Stimulated activated naive CD8-positive, alpha-beta T cell treated with anti-CD3 and anti-CD28 coated beads, Interleukin-15, Interleukin-2, amounts not matched to agents 100 ng/mL and 50 ng/mL, for 24 hours (primary cell): ENCODE data around the gene NMUR2.

Experiments used
- H3K27ac Mint-ChIP-seq: one replicate; pipeline ENCODE4 v1.8.0; 2021; ENCODE audit warnings: mild to moderate bottlenecking, mixed read lengths
- H3K27me3 Mint-ChIP-seq: one replicate; pipeline ENCODE4 v1.8.0; 2021; ENCODE audit warnings: mixed read lengths
- H3K36me3 Mint-ChIP-seq: one replicate; pipeline ENCODE4 v1.8.0; 2021; ENCODE audit warnings: low read depth, mixed read lengths
- H3K4me1 Mint-ChIP-seq: one replicate; pipeline ENCODE4 v1.8.0; 2021; ENCODE audit warnings: low read depth, mixed read lengths
- H3K4me3 Mint-ChIP-seq: one replicate; pipeline ENCODE4 v1.8.0; 2021; ENCODE audit warnings: mild to moderate bottlenecking, mixed read lengths
- H3K9me3 Mint-ChIP-seq: one replicate; pipeline ENCODE4 v1.8.0; 2021; ENCODE audit warnings: mixed read lengths

The NMUR2 gene

DNA sequence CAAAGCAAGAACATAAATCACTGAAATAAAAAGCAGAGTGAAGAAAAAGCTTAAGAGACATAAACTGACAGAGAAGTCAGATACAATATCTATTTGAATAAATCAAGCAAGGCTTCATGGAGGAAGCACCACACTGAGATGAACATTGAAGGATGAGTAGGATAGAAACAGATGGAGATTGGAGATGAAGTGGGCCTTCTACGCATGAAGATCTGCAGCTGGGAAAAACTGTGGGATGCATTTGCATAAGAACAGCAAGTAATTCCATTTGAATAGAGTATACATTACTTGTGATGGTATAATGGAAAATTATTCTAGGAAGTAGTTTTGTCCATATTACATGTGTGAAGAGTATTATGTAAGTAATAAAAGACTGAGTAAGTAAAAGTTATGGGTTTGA lies 16.5 kb downstream of the NMUR2 start:
- Mint-ChIP-seq H3K27me3 (no peaks in the 10 kb centered on the region), H3K9me3 (peaks cover 5% of the 10 kb centered on the region), H3K27ac (no peak overlapping the region), H3K36me3 (no peaks in the 10 kb centered on the region), H3K4me1 (no peaks in the 10 kb centered on the region), H3K4me3 (no peak overlapping the region)

DNA sequence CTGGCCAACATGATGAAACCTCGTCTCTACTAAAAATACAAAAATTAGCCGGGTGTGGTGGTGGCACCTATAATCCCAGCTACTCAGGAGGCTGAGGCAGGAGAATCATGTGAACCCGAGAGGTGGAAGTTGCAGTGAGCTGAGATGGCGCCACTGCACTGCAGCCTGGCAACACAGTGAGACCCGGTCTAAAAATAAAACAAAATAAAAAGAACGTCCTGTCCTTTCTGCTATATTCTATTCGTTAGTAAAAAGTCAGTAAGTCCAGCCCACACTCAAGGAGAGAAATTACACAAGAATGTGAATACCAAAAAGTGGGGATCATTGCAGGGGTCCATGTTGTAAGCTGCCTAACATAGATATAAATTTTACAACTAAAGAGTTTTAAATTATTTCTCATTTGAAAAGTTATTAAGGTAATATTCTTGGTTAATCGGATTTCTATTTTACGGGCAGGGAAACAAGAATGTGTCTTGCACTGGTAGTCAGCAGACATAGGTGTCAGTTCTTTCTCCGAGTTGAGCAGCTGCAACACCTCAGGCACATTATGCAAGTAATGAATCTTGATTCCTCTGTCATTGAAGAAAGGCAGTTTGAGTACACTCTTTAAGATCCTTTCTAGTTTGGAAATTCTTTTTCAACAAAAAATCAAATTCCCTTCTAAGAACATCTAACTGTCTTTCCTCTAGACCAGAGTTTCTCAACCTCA lies 24.5 kb downstream of the NMUR2 start:
- Mint-ChIP-seq H3K27me3 (no peaks in the 10 kb centered on the region), H3K4me3 (no peak overlapping the region), H3K9me3 (no peaks in the 10 kb centered on the region), H3K36me3 (no peaks in the 10 kb centered on the region), H3K27ac (no peak overlapping the region), H3K4me1 (no peaks in the 10 kb centered on the region)

DNA sequence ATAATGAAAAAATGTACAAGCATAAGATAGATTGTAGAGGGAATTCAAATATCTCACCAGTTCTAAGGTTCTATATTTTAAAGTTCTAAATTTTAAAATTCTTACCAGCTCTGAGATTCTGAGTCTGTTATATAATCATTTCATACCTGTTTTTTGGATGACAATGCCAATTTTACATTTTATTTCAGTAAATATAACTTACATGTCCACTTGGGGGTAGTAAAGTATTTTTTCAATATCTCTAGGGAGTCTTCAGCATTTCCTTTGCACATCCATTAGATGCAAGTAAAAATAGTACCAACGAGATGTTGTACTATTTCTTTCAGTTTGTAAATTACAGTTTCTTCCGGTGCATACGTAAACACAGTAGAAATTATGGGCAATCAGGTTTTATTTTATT lies 25.7 kb downstream of the NMUR2 start:
- Mint-ChIP-seq H3K9me3 (no peaks in the 10 kb centered on the region), H3K4me3 (no peak overlapping the region), H3K27ac (no peak overlapping the region), H3K36me3 (no peaks in the 10 kb centered on the region), H3K27me3 (no peaks in the 10 kb centered on the region), H3K4me1 (no peaks in the 10 kb centered on the region)

DNA sequence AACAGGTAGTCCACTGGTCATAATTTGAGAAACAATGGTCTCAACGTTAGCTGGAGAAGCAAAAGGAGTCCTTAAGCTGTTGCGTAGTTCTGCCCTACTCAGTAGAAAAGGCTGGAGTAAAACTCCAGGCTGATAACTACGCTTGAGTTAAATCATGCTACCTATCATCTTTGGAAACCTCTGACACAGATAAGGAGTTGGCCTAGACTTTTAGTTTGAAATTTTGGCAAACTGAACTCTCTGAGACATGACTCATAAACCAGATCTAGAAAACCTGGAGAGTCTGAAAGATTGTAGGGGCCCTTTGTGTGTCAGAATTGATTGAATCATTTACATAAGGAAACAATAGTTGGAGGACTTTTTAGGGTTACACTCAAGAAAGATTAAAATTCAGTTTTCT lies 26.3 kb downstream of the NMUR2 start:
- no peaks in the 10 kb centered on the region for H3K27me3 Mint-ChIP-seq
- no peak overlapping the region for H3K27ac Mint-ChIP-seq
- H3K4me1 Mint-ChIP-seq, result no peaks in the 10 kb centered on the region
- no peaks in the 10 kb centered on the region for H3K36me3 Mint-ChIP-seq
- no peak overlapping the region for H3K4me3 Mint-ChIP-seq
- H3K9me3 Mint-ChIP-seq, result no peaks in the 10 kb centered on the region

DNA sequence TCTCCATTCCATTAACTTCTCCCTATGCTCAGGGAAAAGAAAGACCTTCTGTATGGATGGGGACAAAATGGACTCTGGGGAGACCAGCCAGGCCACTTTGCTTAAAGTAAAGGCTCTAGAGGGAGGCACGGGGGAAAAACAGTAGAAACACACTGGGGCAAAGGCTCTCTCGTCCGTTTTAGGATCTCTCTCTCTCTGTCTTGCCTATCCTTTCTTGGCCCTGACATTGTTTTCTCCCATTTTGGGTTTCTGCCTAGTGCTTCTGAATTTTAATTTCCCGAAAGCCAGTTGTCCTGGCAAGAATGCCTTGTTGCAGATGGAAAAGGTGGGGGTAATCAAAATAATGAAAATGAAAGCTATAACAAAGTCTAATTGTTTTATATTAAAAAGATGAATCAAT lies 28.2 kb downstream of the NMUR2 start:
- H3K27me3 Mint-ChIP-seq, result no peaks in the 10 kb centered on the region
- no peaks in the 10 kb centered on the region for H3K9me3 Mint-ChIP-seq
- no peak overlapping the region for H3K4me3 Mint-ChIP-seq

DNA sequence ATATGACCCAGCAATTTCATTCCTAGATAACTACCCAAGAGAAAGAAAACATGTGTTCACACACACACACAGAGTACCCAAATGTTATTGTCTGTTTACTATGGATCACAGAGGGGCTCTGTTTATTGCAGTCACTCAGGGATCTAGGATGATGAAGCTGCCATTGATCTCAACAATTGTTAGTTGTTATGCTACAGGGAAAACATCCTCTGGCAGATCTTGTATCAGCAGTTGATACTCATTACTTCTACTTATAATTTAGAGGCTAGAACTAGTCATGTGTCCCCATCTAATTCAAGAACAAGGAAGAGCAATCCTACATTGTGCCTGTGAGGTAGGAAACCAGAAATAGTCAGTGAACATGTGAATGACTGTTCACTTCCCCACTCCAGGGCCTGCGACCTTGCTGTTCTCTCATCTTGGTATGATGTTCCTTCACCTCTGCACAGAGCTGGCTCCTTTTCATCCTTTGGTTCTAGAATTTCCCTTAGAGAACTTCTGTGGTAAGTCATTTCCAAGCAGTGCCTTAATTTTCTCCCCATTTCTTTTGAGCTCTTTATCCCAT lies 30.3 kb downstream of the NMUR2 start:
- H3K4me1 Mint-ChIP-seq, result no peaks in the 10 kb centered on the region
- H3K27ac Mint-ChIP-seq, result no peak overlapping the region
- no peaks in the 10 kb centered on the region for H3K9me3 Mint-ChIP-seq
- no peak overlapping the region for H3K4me3 Mint-ChIP-seq
- peaks cover 3% of the 10 kb centered on the region for H3K27me3 Mint-ChIP-seq
- H3K36me3 Mint-ChIP-seq, result no peaks in the 10 kb centered on the region

More for the DNA sequence above, 28.2 kb downstream of the NMUR2 start:
- Mint-ChIP-seq H3K27ac (no peak overlapping the region), H3K4me1 (no peaks in the 10 kb centered on the region), H3K36me3 (no peaks in the 10 kb centered on the region)

DNA sequence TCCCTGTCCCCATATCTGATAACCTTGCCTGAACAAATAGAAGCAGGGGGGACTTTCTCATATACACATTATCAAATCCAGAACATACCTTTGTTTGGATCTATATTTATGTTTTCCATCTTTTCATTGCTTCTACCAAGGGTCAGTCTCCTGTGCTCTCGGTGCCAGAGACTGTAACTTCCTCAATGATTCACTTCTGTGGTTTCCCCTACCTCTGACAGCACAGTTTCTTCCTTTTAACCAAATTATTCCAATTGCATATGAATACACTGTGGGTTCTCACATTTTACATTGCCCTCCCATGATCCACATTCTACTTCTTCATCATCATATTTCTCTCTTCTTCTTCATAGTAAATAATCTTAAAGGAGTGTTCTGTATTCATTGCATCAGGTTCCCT lies 32.2 kb downstream of the NMUR2 start:
- no peak overlapping the region for H3K4me3 Mint-ChIP-seq
- H3K36me3 Mint-ChIP-seq, result no peaks in the 10 kb centered on the region
- H3K9me3 Mint-ChIP-seq, result no peaks in the 10 kb centered on the region
- H3K27me3 Mint-ChIP-seq, result peaks cover 3% of the 10 kb centered on the region
- no peaks in the 10 kb centered on the region for H3K4me1 Mint-ChIP-seq
- no peak overlapping the region for H3K27ac Mint-ChIP-seq

DNA sequence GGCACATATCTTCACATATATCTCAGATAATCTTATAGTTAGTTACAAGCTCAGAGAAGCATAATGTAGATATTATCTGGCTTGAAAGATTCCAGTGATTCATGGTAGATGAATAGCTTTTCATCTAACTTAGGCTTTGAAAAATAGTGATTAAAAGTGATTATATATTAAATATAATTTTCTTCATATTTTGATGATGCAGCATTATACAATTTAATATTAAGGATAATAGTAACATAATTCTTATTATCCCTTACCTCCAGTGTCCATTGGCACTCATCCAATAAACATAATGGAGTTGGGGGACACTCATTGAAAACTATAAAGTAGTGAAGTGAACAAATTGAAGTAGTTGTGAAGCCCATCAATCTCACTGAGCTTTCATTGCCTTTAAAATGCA lies 35.8 kb downstream of the NMUR2 start:
- H3K36me3 Mint-ChIP-seq, result no peaks in the 10 kb centered on the region
- H3K27ac Mint-ChIP-seq, result no peak overlapping the region
- H3K9me3 Mint-ChIP-seq, result no peaks in the 10 kb centered on the region
- peaks cover 3% of the 10 kb centered on the region for H3K27me3 Mint-ChIP-seq
- no peak overlapping the region for H3K4me3 Mint-ChIP-seq
- no peaks in the 10 kb centered on the region for H3K4me1 Mint-ChIP-seq

DNA sequence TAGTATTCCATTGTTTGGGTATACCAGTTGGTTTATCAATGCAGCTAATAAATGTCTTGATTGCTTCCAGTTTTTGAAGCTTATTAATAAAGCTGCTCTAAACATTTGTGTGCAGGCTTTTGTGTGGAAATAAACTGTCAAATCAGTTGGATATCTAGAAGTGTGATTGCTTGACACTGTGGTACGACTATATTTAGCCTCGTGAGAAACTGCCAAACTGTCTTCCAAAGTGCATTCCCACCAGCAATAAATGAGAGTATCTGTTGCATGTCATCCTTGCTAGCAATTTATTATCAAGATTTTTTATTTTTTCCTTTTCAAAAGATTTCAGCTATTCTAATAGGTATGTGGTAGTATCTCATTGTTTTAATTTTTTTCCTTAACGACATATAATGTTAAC lies 37.5 kb downstream of the NMUR2 start:
- no peaks in the 10 kb centered on the region for H3K4me1 Mint-ChIP-seq
- H3K9me3 Mint-ChIP-seq, result no peaks in the 10 kb centered on the region
- H3K27me3 Mint-ChIP-seq, result peaks cover 3% of the 10 kb centered on the region
- H3K4me3 Mint-ChIP-seq, result no peak overlapping the region
- no peaks in the 10 kb centered on the region for H3K36me3 Mint-ChIP-seq
- H3K27ac Mint-ChIP-seq, result no peak overlapping the region

DNA sequence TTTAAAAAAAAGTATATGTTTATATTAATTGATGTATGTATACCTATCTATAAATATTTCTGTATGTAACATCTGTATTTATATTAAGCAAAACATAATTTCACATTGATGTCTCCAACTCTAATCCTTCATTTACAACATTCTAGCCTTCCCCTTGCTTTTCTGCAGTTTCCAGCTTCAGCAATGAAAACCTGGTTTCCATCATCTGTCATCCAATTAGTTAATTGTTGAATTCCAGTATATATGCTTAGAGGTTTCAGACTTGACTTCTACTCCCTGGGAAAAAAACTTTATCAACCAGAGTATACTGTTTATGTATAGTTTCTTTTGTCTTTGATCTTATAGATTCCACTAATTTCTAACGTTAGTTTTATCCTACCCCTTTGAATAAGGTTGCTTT lies 38.4 kb downstream of the NMUR2 start:
- Mint-ChIP-seq H3K4me1 (no peaks in the 10 kb centered on the region), H3K36me3 (no peaks in the 10 kb centered on the region), H3K27me3 (peaks cover 3% of the 10 kb centered on the region), H3K27ac (no peak overlapping the region), H3K9me3 (no peaks in the 10 kb centered on the region), H3K4me3 (no peak overlapping the region)

DNA sequence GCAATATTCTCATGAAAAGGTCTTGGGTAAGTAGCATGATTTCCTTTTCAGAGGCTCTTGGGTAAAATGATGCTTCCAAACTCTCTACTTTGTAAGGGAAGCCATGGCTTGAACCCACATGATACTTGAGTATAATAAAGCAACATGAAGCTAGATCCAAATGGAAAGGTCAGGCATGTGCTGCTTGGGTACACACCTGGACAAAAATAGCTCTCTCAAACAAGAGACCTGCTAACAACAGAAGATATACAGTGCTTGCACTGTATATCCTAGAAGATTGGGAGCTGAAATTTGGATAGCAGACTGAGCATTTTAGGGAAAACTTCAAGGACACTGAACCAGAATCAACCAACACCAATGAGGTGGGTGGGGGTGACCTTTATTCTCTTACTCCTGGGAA lies 40.2 kb downstream of the NMUR2 start:
- Mint-ChIP-seq H3K27me3 (peaks cover 5% of the 10 kb centered on the region), H3K4me1 (no peaks in the 10 kb centered on the region), H3K36me3 (no peaks in the 10 kb centered on the region), H3K9me3 (no peaks in the 10 kb centered on the region), H3K4me3 (no peak overlapping the region), H3K27ac (no peak overlapping the region)

DNA sequence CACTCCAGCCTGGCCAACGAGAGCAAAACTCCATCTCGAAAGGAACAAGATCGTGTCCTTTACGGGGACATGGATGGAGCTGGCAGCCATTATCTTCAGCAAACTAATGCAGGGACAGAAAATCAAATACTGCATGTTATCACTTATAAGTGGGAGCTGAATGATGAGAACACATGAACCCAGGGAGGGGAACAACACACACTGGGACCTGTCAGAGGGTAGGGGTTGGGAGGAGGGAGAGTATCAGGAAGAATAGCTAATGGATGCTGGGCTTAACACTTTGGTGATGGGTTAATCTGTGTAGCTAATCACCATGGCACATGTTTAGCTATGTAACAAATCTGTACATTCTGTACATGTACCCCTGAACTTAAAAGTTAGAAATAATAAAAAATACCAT lies 40.9 kb downstream of the NMUR2 start:
- no peaks in the 10 kb centered on the region for H3K9me3 Mint-ChIP-seq
- H3K4me1 Mint-ChIP-seq, result no peaks in the 10 kb centered on the region
- H3K27ac Mint-ChIP-seq, result no peak overlapping the region
- H3K36me3 Mint-ChIP-seq, result no peaks in the 10 kb centered on the region
- no peak overlapping the region for H3K4me3 Mint-ChIP-seq
- H3K27me3 Mint-ChIP-seq, result peaks cover 6% of the 10 kb centered on the region

DNA sequence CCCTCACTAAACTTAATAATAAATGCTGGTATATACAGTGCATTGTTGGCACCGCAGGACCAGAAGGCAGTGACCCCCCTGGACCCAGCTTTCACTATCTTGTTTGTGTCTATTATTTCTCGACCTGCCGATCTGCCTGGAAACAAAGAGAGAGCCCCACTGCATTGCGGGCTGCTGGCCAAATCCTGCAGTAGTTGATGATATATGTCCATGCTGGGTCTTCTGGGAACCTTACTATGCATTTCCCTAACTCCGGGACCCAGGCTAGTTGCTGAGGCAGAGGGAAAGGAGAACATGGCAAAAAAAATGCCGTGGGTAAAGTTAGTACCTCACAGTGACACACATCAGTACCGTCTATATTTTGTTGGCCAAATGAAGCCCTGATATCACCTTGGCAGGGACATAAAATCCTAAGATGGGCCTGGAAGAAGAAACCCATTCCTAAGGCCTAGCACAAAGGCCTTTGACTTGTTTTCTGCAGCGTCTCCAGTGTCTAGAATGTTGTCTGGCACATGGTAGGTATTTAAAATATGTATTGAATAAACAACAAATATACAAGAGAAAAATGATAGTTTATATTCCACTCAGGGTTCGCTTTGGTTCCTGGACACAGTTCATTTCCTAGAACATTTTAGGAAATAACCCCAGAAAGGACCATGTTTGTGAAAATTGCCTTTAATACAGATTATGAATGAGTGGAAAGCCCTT lies 46.1 kb downstream of the NMUR2 start:
- H3K36me3 Mint-ChIP-seq, result no peaks in the 10 kb centered on the region
- H3K27ac Mint-ChIP-seq, result no peak overlapping the region
- H3K9me3 Mint-ChIP-seq, result no peaks in the 10 kb centered on the region
- H3K4me3 Mint-ChIP-seq, result no peak overlapping the region
- no peaks in the 10 kb centered on the region for H3K4me1 Mint-ChIP-seq
- peaks cover 6% of the 10 kb centered on the region for H3K27me3 Mint-ChIP-seq

DNA sequence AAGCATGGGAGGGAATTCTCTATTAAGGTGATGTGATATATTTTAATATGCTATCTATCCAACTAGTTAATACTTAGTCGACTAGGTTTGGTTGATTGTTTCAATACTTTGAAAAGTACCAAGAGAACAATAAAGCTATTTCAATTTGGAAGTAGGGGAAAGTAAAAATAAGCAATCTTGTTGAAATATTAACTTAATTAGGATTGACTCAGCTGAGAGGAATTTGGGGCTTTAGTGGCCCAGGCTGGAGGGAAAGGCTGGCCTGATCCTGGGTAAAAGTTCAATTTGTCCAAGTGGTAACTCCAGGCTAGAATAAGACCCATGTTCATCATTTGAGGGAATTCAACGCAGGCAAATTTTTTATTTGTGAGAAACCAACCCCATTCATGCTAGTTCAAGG lies 48.6 kb downstream of the NMUR2 start:
- Mint-ChIP-seq H3K9me3 (no peaks in the 10 kb centered on the region), H3K36me3 (no peaks in the 10 kb centered on the region), H3K4me1 (no peaks in the 10 kb centered on the region), H3K27ac (no peak overlapping the region), H3K4me3 (no peak overlapping the region), H3K27me3 (peaks cover 10% of the 10 kb centered on the region)

DNA sequence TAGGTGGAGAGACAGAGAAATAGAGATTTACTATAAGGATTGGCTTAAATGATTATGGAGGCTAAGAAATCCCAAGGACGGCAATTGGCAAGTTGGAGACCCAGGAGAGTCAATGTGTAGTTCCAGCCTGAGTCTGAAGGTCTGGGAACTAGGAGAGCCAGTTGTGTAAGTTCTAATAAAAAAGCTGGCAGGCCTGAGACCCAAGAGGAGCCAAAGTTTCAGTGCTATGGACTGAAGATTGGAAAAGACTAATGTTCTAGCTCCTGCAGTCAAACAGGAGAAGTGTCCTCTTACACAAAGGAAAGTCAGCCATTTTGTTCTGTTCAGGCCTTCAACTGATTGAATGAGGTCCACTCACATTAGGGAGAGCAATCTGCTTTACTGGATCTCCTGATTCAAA lies 50.0 kb downstream of the NMUR2 start:
- Mint-ChIP-seq H3K27ac (no peak overlapping the region), H3K4me3 (no peak overlapping the region), H3K9me3 (no peaks in the 10 kb centered on the region), H3K27me3 (peaks cover 6% of the 10 kb centered on the region), H3K36me3 (no peaks in the 10 kb centered on the region), H3K4me1 (no peaks in the 10 kb centered on the region)

DNA sequence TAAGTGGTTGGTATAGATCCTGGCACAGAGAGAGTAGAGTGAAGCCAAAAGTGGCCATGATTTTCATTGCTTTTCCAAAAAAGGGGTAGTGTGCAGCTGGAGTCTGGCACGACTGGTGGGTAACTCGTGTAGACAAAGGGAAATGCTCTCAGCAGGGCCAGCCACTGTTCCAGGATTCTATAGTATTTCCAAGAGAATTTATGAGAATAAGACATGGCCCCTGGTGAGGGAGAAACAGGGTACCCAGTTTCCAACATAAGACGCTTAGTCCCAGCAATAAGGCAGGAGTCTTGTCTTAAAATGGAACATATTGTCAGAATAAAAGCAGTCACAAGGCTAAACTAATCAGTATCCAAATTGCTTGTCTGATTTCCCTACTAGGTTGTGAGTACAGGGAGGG lies 52.1 kb downstream of the NMUR2 start:
- peaks cover 4% of the 10 kb centered on the region for H3K27me3 Mint-ChIP-seq
- H3K27ac Mint-ChIP-seq, result no peak overlapping the region
- no peak overlapping the region for H3K4me3 Mint-ChIP-seq
- H3K4me1 Mint-ChIP-seq, result no peaks in the 10 kb centered on the region
- H3K9me3 Mint-ChIP-seq, result no peaks in the 10 kb centered on the region
- no peaks in the 10 kb centered on the region for H3K36me3 Mint-ChIP-seq
